Hippocampal formation (tissue), 2 donors: ENCODE measurements around the gene DDX47.
"Not testable (repeated sequence)": the region's sequence is repeated elsewhere in the genome, so short reads cannot be mapped to it uniquely, and the experiment has no call there.

ENCODE experiments used
- DNase-seq, 2 donors: peaks; one replicate each; lab custom pipeline; 2025; lab: John Stamatoyannopoulos, UW

The DDX47 gene

DNA sequence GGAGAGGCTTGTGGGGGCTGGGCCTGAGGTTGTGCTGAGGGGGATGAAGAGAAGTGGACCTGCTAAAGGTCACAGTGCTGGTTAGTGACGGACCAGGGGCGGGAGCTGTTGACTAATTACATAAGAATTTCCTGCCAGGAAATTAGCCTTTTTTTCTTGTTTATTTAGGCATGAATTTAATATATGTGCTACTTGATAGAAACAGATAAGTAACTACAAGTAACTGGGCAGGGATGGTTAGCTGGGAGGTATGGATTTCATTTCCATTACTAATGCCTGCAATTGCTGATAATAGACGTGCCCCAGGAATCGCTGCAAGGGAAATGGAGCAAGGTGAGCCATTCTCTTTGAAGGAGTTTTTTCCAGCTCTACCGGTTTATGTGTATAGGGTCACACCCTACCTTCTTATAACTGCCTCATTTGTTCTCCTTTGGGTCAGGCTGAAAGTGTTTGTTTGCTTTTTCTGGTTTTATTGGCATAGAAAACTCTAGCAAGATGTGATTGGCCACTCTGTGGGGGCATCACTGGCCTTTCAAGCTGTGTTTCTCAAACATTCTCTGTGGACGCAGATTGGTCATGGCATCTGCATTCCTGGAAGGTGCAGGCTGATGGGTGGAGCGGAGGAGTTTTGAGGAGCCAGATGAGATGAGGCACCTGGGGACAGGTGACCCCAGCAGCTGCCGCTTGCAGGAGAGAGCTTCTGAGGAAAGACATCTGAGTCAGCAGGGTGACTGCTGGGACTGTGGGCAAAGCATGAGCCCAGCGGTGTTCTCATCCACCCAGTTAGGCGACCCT, 59.2 kb downstream of the DDX47 start:
- DNase-seq: no peak

- no peak for DNase-seq
Observed at GRCh38 chr12:12872934-12873275, 59.8 kb downstream of the DDX47 start.

- DNase-seq: no peak
Observed at GRCh38 chr12:12874029-12874428, 60.9 kb downstream of the DDX47 start.

GRCh38 chr12:12875301-12875700, 62.2 kb downstream of the DDX47 start:
- DNase-seq: not testable (repeated sequence)

DNA sequence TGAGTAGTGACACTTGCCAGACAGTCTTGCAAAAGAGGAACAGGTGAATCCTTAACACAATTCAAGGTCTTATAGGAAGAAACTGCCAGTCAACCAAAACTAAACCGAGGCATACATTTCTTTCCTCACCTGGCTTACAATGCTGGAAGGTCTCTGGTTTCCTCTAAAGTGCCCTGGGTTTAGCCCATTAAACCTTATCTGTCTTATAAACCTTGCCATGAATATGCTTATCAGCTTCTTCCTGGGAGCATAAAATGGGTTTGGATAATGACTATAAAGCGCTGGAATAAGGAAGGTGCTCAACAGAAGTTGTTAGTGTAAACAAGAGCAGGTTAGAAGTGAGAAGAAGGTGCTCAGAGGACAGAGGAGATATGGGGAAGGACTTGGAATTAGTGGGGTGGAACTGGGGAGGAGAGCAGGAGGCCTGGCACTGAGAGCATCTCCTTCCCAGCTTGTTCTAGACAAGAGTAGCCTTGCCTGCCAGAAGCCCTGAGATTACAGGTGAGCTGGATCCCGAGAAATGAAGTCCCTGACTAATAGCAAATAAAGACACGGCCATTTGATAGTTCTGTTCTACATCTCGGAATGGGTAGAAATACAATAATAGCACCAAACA, 64.1 kb downstream of the DDX47 start:
- no peak for DNase-seq

- no peak for DNase-seq
Observed at GRCh38 chr12:12877781-12878455, 64.8 kb downstream of the DDX47 start.
